OCI-LY7 (cell line): ENCODE measurements around the gene TREM2.

Source experiments
- CTCF ChIP-seq: fragments of 200-600 bp; sonication (generic); conservative IDR thresholded peaks from 2 replicates; pipeline ENCODE4 v1.5.1; 2014; ENCODE audit warnings: mild to moderate bottlenecking, antibody characterized with exemption, low read length, moderate library complexity, mixed read lengths
- EZH2phosphoT487 ChIP-seq: fragments of 200-600 bp; sonication (generic); IDR thresholded peaks from 2 replicates; pipeline ENCODE4 v1.6.1; 2018; ENCODE audit warnings: low read depth, borderline replicate concordance, mild to moderate bottlenecking, mixed run types, antibody characterized with exemption, low read length, moderate library complexity, mixed read lengths

- TF ChIP-seq CTCF = no peak
- no peak for TF ChIP-seq EZH2phosphoT487
Measured at GRCh38 chr6:41174610-41175009, 11.7 kb upstream of the TREM2 start.
